Activated CD8-positive, alpha-beta memory T cell treated with anti-CD3 and anti-CD28 coated beads, Interleukin-2, amount 50 U/mL, for 24 hours (primary cell): ENCODE measurements around the gene MINAR1.

Experiments used
- DNase-seq: peaks from one replicate; pipeline ENCODE4 v3.0.0-alpha.2; 2020; ENCODE audit errors: extremely low read depth

MINAR1 gene

GRCh38 chr15:79463043-79463780, 31.1 kb downstream of the MINAR1 start:
- no peak for DNase-seq

GRCh38 chr15:79463781-79464270, 31.7 kb downstream of the MINAR1 start:
- DNase-seq = no peak

GRCh38 chr15:79466488-79466887, 34.4 kb downstream of the MINAR1 start:
- DNase-seq = no peak

DNA sequence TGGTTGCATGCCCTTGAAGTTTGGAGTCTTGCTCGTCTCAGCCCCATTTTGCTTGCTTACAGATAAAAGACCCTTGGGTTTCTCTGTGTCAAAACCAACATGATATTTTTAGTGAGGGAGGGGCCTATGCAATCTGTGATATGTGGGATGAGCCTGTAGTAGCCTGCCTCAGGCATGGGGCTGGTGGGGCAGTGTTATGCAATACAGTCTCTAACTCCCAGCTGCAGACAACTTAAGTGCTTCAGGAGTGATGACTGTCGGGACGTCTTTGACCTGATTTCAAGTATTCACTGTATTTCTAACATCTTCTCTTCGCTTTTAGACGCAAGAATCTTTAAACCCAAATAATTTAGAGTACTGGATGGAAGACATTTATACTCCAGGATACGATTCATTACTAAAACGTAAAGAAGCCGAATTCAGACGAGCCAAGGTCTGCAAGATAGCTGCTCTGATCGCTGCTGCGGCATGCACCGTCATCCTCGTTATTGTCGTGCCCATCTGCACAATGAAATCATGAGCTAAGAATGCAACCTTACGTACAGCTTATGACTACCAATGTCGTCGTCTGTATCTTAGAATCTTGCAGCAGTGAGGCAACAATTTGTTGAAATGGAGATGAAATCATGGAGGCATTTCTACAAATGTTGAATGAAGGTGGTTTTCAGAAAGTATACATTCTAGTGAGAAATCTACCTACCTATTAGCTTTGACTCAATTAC, 35.9 kb downstream of the MINAR1 start:
- DNase-seq = no peak

DNA sequence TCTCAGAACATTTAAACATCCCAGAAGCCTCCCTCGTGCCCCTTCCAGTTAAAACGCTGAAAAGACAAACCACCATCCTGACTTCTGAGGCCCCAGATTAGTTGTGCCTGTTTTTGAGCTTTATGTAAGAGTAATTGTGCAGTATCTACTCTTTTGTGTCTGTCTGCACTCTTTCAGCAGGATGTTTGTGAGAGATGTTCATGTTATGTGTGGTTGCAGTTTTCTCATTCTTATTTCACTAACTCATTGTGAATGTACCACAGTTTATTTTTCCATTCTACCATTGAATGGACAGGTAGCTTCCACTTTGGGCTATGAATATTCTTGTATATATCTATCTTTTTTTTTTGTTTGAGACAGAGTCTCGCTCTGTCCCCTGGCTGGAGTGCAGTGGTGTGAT, 40.3 kb downstream of the MINAR1 start:
- DNase-seq = no peak

- DNase-seq = no peak
Observed at GRCh38 chr15:79474252-79474651, 42.1 kb downstream of the MINAR1 start.

DNA sequence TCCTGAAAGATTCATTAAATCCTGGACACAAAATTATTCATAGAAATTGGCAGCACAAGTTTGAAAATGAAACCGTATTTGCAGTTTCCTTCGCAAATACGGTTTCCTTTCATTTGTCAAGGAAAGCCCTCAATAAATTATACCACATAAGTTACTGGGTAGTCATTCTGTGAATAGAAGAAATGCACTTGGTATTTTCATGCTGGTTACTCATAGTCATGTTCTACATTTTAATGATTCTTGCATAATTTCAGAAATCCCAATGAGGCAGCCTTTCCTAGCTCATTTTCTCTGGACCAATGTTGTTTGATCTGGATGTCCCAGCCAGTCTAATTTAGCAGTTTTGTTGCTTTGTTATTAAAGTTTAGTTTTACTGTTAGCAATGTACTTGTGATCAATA, 43.2 kb downstream of the MINAR1 start:
- DNase-seq = no peak

DNA sequence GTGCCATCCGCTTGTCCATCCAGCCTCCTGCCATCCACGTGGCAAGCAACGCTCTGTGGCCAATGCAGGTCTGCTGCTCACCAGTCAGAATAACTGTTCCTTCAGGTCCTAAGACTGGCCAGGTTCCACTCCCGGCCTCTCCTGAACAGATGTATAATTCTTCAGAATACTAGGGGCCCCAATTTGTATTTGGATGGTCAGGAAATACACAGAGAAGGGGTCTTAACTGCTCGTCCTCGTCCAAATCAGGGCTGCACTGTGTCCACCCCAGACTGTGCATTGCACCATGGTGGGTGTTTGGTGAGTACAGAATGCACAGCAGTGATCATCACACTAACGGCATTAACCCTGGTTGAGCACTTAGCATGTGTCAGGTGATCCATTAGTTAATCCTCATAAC, 46.0 kb downstream of the MINAR1 start:
- DNase-seq = no peak

DNA sequence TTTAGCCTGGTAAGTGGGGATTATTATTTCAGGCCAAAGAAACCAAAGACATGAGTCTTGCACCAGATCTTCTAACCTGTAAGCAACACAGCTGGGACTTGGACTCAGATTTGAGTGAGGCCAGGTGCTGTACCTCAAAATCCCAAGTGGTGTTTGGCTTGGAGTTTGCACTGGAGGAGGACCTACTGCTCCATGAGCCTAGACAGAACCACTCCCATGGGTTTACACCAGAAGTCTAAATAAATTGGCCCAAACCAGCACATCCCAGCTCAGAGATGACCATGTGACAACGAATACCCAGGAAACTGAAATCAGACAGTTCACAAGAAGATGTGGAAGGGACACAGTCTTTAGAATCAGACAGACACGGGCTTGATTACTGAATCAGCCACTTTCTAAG, 47.5 kb downstream of the MINAR1 start:
- DNase-seq = no peak

GRCh38 chr15:79481793-79482192, 49.7 kb downstream of the MINAR1 start:
- no peak for DNase-seq
